H1 (cell line): ENCODE measurements around the gene ARL5A. TPM values are rescaled to one million over a fixed set of nuclear protein-coding genes. Genes with fewer than 3 reads are reported as not detected.

Experiments
- ASH2L ChIP-seq: fragments of 200-600, 300-600 bp; sonication (generic); IDR thresholded peaks from one replicate; pipeline ENCODE4 v1.7.1; 2017; ENCODE audit warnings: low read length
- BCL11A ChIP-seq, 2 experiments: IDR thresholded peaks; one replicate each; pipeline ENCODE4 v1.6.1; 2011; ENCODE audit warnings: low read depth in 2 of 2, low read length in 2 of 2, mild to moderate bottlenecking in 2 of 2
- CHD7 ChIP-seq: fragments of 300-600 bp; sonication (generic); IDR thresholded peaks from 2 replicates; pipeline ENCODE4 v1.7.1; 2012; ENCODE audit warnings: low read length, moderate library complexity, mild to moderate bottlenecking, inconsistent platforms; ENCODE audit not compliant: insufficient replicate concordance
- FOSL1 ChIP-seq: IDR thresholded peaks from 2 replicates; pipeline ENCODE4 v1.6.1; 2011; ENCODE audit warnings: mild to moderate bottlenecking, low read depth, low read length, moderate library complexity; ENCODE audit not compliant: insufficient read depth
- PHF8 ChIP-seq: fragments of 200-600 bp; sonication (generic); conservative IDR thresholded peaks from 2 replicates; pipeline ENCODE4 v1.7.1; 2012; ENCODE audit warnings: low read depth, mild to moderate bottlenecking, inconsistent platforms, low read length, moderate library complexity
- POLR2AphosphoS5 ChIP-seq: IDR thresholded peaks from 2 replicates; pipeline ENCODE4 v1.6.1; 2011; ENCODE audit warnings: low read depth, low read length
- RFX5 ChIP-seq: IDR thresholded peaks from 2 replicates; pipeline ENCODE4 v1.6.1; 2011; ENCODE audit warnings: low read depth, low read length, improper control_type of control experiment, borderline replicate concordance
- SAP30 ChIP-seq: fragments of 300-600 bp; sonication (generic); IDR thresholded peaks from 2 replicates; pipeline ENCODE4 v1.7.1; 2012; ENCODE audit warnings: low read length, moderate library complexity, mild to moderate bottlenecking, inconsistent platforms; ENCODE audit not compliant: insufficient read depth, insufficient replicate concordance
- SIX5 ChIP-seq: IDR thresholded peaks from 2 replicates; pipeline ENCODE4 v1.6.1; 2011; ENCODE audit warnings: mild to moderate bottlenecking, low read depth, low read length
- polyA plus RNA-seq, 7 experiments: library from polyadenylated mRNA; depleted of rRNA in 3 of 7; stranded (reverse) in 5 of 7; unstranded in 2 of 7; fragments of >200 nt in 5 of 7; fragments of 200-250 nt in 2 of 7; gene quantifications; 1 replicate in 5 of 7; 2 replicates in 1 of 7; 4 replicates in 1 of 7; pipeline versions ENCODE4 v1.2.1 to v1.2.3, GENCODE V29; 2011 to 2013; ENCODE audit warnings: missing spikeins in 2 of 7, mixed read lengths in 2 of 7
- total RNA-seq: library from RNA; stranded (reverse); fragmentation: NEBNext Ultra II Directional; extraction: Animal tissue kit (Norgen Biotek cat#: 25700); gene quantifications from 2 replicates; pipeline ENCODE4 v1.2.1, GENCODE V29; 2021
- TF ChIP-seq, protein P1 (sequence below): IDR thresholded peaks from 2 replicates; pipeline ENCODE4 v1.6.1; 2012; ENCODE audit warnings: low read length, inconsistent platforms

Gene ARL5A
- total and polyA plus RNA-seq, 2 of the 8 experiments (the other 6 are each of a cell fraction or from before 2014, with no cell fraction given), result 12.6 to 86.3 TPM

DNA sequence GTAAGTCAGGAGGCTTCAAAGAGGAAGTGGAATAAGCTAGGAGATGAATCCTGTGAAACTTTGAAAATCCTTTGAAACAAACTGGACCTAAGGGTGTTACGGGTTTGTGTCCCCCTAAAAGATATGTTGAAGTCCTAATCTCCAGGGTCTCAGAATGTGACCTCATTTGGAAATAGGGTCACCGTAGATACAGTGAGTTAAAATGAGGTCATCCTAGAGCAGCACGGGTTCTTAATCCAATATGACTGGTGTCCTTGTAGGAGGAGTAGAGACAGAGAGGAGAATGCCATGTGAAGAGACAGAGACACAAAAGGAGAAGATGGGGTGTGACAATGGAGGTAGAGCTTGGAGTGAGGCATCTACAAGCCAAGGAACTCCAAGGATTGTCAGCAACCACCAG lies 67.0 kb downstream of the ARL5A start (continued):
- TF ChIP-seq CHD7 (no peak), RFX5 (no peak), ASH2L (no peak), PHF8 (no peak), FOSL1 (no peak), BCL11A (IDR thresholded peaks at IDR 0.05; ENCODE audit: low read depth in 2 of 2, low read length in 2 of 2) (no peak), SIX5 (no peak), SAP30 (no peak), POLR2AphosphoS5 (no peak)
- TF ChIP-seq, protein P1, sequence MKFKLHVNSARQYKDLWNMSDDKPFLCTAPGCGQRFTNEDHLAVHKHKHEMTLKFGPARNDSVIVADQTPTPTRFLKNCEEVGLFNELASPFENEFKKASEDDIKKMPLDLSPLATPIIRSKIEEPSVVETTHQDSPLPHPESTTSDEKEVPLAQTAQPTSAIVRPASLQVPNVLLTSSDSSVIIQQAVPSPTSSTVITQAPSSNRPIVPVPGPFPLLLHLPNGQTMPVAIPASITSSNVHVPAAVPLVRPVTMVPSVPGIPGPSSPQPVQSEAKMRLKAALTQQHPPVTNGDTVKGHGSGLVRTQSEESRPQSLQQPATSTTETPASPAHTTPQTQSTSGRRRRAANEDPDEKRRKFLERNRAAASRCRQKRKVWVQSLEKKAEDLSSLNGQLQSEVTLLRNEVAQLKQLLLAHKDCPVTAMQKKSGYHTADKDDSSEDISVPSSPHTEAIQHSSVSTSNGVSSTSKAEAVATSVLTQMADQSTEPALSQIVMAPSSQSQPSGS, result no peak
